HG03520 (cell line): ENCODE data around the gene DNAJC5.

Experiments used
- ATAC-seq: cut with Tn5 transposase; IDR thresholded peaks from one replicate; pipeline ENCODE4 v1.9.1; 2021; ENCODE audit warnings: mild to moderate bottlenecking, moderate library complexity; ENCODE audit not compliant: unreplicated experiment

DNAJC5 gene

DNA sequence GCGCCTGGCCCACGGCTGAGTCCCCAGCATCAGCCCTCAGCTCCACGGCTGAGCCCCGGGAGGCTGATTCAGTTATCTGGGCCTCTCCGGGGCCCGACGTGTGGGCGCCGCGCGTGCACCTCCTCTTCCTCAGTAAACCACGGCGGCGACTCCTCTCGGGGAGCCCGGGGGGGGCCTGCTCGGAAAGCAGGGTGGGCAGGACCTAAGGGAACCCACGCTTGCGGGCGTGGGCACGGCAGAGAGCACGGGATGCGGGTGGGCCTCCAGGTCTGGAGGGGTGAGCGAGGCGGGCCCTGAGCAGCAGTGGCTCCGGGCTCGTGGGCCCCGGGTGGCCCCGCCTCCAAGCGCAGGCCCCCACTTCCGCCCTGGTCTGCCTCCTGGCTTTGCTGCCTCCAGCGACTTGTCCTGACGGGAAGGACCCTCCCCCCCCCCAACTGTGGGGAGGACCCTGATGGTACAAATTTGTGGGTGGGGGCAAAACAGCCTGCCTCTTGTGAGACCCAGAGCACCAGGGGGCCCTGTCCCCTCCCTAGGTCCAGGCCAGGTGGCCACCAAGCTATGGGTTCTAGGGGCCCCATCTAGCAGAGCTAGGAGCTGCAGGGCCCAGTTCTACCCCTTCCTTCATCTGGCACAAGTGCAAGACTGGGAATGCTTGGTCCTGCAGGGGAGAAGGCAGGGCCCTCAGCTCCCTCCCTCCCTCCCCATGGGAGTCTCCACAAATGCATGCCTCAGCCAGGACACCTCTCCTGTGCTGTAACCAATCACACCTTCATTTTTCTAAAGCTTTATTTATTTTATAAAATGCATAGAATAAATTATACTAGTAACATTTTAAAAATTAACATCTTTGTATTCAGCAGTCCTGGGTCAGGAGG lies 44.4 kb downstream of the DNAJC5 start:
- ATAC-seq, result no peak

DNA sequence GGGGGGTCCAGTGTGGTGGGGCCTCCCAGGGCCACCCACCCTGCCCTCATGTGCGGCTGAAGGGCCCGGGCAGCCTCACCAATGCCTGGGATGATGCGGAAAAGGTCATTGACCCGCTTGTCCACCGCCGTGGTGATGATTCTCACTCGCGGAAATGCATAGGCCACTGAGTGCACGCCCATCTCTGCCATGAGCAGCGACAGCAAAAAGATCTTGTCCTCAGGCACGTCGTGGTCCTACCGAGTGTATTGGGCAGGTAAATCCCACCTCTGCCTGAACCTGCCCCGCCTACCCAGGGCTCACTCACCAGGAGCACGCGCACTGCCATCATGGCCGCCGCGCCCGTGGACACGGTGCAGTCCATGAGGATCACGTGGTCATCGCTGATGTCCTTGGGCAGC lies 45.1 kb downstream of the DNAJC5 start:
- ATAC-seq, result no peak

DNA sequence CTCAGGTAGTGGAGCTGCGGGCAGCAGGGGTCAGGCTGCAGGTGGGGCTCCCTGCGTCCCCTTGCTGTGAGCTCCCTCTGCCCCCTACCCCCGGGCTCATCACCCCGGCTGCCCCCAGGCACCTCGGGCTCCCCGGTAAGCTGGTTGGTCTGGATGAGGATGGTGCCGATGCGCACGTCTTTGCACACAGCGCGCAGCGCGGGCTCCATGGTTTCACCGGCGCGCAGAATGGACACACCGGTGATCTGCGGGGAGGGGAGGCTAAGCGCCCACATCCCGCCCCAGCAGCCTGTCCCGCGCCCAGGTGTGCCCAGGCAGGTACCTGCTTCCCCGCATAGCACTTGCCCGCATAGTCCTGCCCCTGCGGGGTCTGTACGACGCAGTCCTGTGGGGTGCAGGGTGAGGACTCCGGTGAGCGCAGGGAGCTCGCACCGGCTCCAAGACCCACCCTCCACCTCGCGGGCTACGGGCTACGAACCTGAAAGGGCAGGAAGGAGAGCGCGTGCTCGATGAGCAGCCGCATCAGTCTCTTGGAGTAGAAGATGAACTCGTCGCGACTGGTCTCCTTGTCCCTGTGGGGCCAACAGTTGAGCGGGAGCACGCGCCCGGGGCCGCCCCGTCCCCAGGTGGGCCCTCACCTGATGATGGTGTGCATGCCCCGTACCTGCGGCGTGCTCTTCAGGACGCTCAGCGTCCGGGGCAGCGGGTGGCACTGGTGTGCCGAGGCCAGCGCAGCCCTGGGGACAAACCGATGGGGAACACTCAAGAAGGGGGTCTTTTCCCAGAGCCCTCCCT lies 45.7 kb downstream of the DNAJC5 start:
- no peak for ATAC-seq

DNA sequence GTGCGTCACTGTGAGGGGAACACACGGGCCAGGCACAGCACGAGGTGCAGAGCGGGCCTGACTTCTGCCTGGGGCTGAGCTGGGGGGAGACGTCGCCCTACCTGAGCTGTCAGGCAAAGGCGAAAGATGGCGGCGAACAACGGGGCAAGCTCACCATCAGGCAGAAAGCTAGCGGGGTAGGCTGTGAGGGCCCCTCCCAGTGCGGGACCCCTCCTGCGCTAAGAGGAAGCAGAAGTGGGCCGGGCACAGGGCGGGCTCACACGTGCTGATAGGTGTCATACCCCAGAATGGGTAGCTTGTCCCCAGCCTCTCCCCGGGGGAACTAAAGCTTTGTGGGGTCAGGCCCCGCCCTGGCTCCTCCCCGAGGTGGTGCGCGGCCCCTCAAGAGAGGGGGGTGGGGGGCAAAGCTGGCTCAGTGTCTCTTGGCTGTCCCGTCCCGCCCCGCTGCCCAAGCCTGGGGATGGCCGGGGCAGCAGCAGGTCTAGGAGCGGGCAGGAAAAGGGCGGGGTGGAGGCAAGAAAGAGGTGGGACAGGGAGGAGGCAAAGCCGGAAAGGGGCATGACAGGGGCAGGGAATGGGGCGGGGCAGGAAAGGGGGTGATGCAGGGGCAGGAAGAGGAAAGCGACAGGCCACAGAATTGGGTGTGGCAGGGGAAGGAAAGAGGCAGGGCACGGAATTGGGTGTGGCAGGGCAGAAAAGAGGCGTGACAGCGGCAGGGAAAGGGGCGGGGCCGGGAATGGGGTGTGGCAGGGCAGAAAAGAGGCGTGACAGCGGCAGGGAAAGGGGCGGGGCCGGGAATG lies 46.6 kb downstream of the DNAJC5 start:
- no peak for ATAC-seq

DNA sequence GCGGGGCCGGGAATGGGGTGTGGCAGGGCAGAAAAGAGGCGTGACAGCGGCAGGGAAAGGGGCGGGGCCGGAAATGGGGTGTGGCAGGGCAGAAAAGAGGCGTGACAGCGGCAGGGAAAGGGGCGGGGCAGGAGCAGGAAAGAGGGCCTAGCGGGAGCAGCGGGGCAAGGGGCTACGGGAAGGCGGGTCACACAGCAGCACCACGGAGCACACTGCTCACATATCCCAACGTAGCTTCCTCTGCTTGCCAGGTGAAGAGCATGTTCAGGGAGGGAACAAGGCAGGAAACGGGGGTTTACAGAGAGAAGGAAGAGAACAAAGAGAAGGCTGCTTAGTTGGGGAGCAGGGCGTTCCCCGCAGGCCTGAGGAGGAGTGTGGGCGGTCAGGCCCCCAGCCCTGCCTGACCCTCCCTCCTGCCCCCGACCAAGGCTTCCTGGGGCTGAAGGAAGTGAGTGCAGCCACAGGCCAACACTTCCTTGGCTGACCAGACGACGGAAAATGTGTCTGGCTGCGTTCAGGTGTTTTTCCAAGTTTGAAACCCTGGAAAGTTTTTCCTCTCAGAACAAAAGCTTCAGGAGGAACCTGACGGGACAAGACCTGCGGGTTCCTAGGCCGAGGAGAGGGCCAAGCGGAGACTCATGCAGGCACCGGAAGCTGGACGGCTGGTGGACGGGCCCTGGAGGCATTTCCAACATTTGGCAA lies 47.5 kb downstream of the DNAJC5 start:
- ATAC-seq, result no peak

DNA sequence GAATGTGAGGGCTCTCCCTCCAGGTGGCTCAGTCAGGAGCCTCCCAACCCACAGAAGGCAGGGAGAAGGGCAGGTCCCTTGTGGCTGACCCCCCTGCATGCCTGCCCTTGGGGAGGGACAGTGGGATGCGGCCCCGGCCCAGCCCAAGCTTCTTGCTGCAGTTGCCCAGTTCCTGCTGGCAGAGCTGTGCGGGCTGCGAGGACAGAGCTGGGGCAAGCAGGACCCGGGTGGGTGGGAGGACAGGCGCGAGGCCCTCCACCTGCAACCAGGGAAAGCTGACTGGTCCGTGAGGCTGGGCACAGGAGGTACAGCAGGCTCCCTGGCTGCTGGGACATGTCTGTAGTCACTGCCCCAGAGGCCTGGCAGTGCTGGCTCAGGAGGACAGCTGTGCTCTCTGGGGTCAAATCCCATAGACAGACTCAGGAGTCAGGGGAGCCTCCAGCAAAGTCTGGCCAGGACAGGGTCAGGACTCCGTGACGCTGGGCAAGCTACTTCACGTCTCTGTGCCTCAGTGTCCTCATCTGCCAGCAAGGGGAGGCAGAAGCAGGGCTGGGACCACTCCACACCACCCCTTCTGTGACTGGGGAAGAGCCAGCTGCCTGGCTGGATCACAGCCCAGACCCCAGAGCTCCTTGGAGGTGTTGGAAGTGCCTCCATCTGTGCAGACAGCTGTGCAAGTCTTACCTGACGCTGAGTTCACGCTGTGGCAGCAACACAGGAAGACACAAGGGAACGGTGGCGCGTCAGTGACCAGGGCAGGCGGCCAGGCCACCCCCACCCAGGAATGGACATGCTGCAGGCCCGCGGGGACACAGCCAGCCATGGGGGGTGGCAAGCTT lies 48.3 kb downstream of the DNAJC5 start:
- ATAC-seq, result no peak

DNA sequence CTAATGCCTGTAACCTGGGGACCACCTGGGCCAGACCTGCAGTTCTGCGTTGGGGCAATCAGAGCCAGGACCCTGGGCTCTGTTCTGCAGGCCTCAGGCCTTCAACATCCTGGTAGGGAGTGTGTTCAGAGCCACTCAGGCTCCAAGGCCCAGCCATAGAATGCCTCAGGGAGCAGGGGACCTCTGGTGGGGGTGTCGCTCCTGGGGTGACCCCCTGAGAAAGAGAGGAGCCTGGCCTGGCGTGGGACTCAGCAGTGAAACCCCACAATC lies 48.8 kb downstream of the DNAJC5 start:
- no peak for ATAC-seq

DNA sequence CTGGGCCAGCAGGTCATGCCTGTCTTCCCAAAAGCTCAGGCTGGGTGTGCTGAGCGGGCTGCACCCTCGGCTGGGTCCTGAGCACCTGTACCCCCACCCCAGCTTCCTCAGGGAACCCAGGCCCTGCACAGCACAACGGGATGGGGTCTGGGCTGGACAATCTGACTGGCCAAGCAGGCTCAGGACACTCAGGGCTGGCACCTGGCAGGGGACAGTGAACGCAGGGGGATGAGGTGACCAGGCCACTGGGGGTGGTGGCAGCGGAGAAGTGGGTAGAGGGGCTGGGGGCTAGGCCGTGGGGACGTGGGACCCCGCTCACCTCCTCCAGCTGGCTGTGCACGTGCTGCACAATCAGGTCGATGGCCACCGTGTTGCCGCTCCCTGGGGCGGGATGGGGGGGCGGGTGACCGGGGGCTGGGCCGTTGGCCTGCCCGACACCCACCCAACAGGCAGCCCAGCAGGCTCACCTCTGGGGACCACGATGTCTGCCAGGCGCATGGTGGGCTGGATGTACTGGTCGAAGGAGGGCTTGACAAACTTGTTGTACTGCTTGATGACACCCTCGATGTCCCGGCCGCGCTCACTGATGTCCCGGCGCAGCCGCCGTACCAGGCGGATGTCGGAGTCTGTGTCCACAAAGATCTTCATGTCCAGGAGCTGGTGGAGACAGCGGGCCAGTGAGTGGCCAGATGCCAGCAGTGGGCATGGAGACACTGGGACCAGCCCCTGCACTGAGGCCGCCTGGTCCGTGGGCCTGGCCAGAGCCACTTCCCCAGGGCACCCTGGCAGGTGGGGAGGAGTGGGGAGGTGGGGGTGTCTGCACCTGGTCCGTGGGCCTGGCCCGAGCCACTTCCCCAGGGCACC lies 49.4 kb downstream of the DNAJC5 start:
- ATAC-seq, result no peak

DNA sequence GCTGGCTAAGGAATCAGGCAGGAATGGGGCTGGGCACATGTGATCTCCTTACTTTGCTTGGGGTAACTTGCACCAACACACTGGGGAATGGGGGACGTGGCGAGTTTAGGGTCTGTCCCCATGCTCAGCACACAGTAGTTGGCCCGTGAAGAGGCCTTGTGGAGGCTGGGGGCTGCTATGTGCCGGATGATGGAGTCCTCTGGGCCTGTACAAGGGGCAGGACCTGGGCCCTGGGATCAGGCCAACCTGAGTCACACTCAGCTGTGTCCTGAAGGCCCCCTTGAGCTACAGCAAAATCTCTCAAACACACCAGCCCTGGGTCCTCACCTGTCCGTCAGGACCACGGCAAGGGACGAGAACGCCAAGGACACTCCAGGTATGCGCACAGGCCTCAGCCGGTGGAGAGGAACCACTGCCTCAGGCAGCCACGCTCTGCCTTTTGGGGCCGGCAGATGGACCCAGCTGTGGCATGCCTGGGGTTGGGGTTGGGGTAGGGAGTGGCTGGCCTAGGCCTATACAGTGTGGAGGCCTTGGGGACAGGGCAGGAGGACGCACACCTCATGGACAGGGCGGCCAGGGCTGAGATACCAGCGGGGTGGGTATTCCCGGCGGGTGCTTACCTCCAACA lies 50.2 kb downstream of the DNAJC5 start:
- ATAC-seq, result no peak

DNA sequence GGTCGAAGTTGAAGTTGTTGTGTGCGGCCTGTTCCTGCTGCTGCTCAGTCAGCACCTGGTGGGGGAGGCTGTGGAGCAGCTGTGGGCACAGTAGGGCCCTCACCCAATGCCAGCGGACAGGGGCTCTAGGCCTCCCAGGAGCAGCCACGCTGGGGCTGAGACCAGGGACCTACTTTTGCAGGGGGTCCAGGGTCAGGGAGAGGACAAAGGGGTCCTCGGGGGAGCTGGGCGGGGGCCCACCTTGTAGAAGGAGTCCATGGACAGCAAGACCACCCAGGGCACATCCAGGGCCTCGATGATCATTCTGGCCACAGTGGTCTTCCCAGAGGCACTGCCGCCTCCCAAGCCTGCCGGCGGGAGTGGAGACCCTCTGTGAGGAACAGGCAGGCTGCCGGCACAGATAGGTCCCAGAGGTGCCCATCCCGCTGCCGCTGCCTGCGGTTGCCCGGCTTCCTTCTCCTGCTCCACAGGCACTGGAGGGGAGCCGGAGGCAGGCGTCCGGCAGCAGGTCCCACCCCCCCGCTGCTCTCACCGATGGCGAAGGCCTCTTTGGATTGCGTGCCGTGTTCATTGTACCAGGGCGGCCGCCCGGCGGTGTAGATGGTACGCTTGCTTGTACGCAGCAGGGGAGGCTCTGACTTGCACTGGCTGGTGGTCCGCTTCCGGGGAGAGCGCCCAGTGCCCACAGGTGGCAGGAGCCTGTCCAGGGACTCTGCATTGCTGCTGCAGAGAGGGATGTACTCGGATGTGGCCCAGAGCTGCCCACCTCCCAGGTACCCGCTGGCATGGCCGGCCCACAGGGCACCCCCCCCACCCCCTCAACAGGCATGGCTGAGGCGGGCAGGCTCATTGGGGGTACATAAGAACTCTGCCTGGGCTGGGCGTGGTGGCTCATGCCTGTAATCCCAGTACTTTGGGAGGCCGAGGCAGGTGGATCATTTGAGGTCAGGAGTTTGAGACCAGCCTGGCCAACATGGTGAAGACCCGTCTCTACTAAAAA lies 51.3 kb downstream of the DNAJC5 start:
- no peak for ATAC-seq

DNA sequence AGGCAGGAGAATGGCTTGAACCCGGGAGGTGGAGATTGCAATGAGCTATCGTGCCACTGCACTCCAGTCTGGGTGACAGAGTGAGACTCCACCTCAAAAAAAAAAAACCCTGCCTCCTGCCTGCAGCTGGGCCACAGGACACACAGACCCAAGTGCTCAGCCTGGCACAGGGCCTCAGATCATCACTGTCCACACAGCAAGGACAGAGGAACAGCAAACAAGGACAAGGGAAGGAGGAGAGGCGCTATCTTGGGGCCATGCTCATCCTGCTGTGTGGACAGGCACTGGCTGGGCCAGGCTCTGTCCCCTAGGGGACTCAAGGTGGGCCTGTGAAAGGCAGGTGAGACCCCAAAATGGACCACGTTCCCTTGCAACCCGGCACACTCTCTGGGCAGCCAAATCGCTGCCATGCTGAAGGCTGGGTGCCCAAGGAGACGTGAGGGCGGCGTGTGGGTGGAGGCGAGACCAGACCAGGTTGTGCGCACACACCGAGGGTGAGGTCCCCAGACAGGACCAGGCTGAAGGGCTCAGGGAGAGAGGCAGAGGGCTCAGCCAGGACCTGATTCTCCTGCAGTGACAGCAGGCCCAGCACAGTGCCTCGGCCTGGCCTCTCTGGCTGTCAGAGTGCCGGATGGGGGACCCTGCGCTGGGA lies 52.2 kb downstream of the DNAJC5 start:
- ATAC-seq, result no peak

DNA sequence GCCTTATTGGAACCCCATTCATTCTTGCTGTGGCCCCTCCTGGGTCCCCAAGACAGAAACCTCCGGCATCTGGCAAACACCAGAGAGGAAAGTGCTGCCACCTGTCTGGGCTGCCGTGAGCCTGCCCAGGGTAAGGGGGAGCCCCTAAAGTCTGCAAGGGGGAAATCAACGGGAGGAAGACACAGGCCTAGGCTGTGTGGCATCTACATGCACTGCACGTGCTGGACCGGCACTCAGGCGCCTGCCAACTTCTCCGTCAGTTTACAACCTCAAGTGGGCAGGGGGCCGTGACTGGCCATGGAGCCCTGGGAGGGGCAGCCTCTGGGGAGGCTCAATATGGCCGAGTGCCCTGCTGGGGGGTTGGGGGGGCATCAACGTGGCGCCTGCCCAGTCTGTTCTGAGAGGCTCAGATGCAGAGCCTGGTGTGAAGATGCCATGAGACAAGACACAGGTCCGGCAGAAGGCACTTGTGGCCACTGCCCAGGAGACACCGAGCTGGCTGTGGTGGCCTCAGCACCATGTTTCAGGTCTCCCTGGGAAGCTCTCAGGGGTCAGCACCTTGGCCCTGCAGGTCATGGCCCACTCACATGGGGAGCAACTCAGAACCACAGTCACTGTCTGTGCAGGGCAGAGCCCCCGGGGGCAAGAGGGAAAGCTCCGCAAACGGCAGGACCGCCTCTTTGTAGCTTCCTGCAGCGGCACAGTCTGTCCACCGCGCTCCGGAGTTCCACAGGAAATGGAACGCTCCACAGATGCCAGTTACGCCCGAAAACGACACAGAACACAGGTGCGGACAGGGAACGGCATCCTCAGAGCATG lies 52.9 kb downstream of the DNAJC5 start:
- no peak for ATAC-seq

DNA sequence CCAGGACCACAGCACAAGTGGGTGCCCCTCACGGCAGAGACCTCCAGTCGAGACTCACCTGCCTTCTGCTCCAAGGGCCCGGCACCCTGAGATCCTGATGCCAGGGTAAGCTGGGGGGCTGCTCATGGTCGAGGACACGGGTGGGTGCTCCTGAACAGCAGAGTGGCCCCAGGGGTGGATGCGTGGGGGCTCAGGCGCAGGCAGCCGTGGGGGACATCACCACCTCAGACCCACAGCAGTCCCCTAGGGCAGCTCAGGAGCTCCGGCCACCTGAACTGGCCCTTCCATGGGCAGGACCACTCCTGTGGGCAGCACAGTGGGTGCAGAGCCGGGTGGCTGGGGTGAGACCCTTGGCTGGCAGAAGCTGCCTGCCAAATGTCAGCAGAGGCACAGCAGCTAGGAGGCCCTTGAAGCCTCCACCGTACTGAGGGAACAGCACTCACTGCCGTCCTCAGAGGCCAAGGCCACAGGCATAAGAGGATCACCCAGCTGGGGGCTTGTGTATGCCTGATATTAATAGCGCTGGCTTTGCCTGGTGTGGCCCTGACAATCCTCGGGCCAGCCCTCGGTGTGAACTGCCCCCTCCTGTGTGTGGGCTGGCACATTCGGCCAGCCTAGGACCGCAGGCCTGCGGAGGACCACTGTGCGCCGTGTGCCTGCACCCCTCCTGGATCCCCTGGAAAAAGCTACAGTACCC lies 55.9 kb downstream of the DNAJC5 start:
- ATAC-seq, result no peak

DNA sequence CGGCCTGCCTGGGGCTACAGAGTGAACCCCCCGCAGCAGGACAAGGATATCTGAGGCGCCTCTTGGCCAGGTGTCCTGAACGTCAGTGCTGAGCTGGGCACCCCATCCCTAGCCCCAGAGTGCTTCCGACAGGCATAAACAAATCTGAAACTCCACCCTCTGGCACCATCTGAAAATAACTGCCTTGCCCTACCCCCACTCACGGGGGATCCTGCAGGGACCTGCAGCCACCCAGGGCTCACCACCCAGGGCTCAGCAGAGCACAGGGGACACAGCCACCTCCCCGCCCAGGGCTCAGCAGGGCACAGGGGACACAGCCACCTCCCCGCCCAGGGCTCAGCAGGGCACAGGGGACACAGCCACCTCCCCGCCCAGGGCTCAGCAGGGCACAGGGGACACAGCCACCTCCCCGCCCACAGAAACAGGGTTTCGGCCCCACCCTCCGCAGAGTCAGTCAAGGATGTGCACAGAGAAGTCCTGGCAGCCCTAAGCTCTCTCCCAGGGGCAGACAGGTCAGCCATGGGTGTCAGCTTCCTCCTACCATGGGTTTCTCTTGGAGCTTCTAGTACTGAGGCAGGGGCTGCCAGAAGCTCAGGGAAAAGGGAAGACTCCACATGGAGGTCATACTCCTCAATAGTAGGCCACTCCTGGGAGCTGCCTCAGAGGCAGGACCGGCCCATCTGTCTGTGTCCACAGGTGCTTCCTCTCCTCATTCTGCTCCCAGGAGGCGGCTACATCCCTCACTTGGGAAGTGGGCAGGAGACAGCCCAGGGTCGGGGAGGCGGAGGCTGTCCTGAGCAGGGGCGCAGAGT lies 56.7 kb downstream of the DNAJC5 start:
- no peak for ATAC-seq

DNA sequence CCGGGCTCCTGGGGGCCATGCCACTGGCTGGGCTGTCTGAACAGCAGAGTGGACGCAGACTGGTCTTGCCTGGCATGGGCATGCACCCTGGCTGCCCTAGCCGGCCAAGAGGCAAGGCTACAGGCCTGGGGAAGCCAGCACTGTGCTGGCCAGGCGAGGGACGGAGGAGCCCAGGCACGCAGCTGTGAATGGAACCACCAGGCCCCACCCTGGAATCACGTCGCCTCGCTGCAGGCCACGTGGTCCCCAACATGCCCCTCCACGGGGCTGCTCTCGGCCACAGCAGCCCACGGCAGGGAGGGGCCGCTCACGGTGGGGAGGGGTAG lies 57.2 kb downstream of the DNAJC5 start:
- no peak for ATAC-seq
